H9 (cell line): ENCODE data around the gene NEBL. TPM values are rescaled to one million over a fixed set of nuclear protein-coding genes. Genes with fewer than 3 reads are reported as not detected.

Experiments used
- DNase-seq: peaks from one replicate; pipeline ENCODE4 v3.0.0-alpha.2; 2017
- H2AFZ ChIP-seq: one replicate; pipeline ENCODE4 v1.6.1; 2013; ENCODE audit warnings: mild to moderate bottlenecking, low read length, control low read depth, moderate library complexity
- H2AK5ac ChIP-seq: 2 replicates; pipeline ENCODE4 v1.6.1; 2013; ENCODE audit warnings: low read length, control low read depth, mixed read lengths; ENCODE audit not compliant: insufficient read length
- H2BK120ac ChIP-seq: one replicate; pipeline ENCODE4 v1.6.1; 2013; ENCODE audit warnings: low read depth, mild to moderate bottlenecking, low read length, control low read depth, inconsistent platforms; ENCODE audit not compliant: poor library complexity, severe bottlenecking
- H2BK12ac ChIP-seq: 2 replicates; pipeline ENCODE4 v1.6.1; 2013; ENCODE audit warnings: low read length, control low read depth, mixed read lengths, low read depth; ENCODE audit not compliant: insufficient read length
- H2BK15ac ChIP-seq: 2 replicates; pipeline ENCODE4 v1.6.1; 2013; ENCODE audit warnings: low read depth, low read length, control low read depth
- H2BK20ac ChIP-seq: one replicate; pipeline ENCODE4 v1.6.1; 2013; ENCODE audit warnings: low read depth, mild to moderate bottlenecking, low read length, control low read depth, inconsistent platforms; ENCODE audit not compliant: poor library complexity, severe bottlenecking
- H2BK5ac ChIP-seq: 2 replicates; pipeline ENCODE4 v1.6.1; 2013; ENCODE audit warnings: low read length, control low read depth, mixed read lengths; ENCODE audit not compliant: insufficient read length
- H3K14ac ChIP-seq: 2 replicates; pipeline ENCODE4 v1.6.1; 2013; ENCODE audit warnings: low read length, control low read depth; ENCODE audit not compliant: insufficient read depth
- H3K18ac ChIP-seq: 2 replicates; pipeline ENCODE4 v1.6.1; 2013; ENCODE audit warnings: low read depth, mild to moderate bottlenecking, mixed read lengths, low read length, control low read depth; ENCODE audit not compliant: insufficient read length
- H3K23ac ChIP-seq: 2 replicates; pipeline ENCODE4 v1.6.1; 2013; ENCODE audit warnings: low read length, control low read depth, mixed read lengths, low read depth; ENCODE audit not compliant: insufficient read length
- H3K23me2 ChIP-seq: 2 replicates; pipeline ENCODE4 v1.6.1; 2013; ENCODE audit warnings: low read depth, mild to moderate bottlenecking, mixed read lengths, low read length, control low read depth; ENCODE audit not compliant: insufficient read length, poor library complexity, severe bottlenecking
- H3K27ac ChIP-seq: 2 replicates; pipeline ENCODE4 v1.5.1; 2013; ENCODE audit warnings: low read length, control low read depth, mixed read lengths, low read depth; ENCODE audit not compliant: insufficient read length
- H3K27me3 ChIP-seq: 2 replicates; pipeline ENCODE4 v1.6.1; 2013; ENCODE audit warnings: low read length, control low read depth, inconsistent platforms; ENCODE audit not compliant: insufficient read depth
- H3K4ac ChIP-seq: 2 replicates; pipeline ENCODE4 v1.6.1; 2013; ENCODE audit warnings: low read depth, mild to moderate bottlenecking, control low read depth, inconsistent platforms, low read length, moderate library complexity
- H3K4me1 ChIP-seq: 2 replicates; pipeline ENCODE4 v1.6.1; 2013; ENCODE audit warnings: low read length, control low read depth, inconsistent platforms; ENCODE audit not compliant: insufficient read depth
- H3K4me2 ChIP-seq: 2 replicates; pipeline ENCODE4 v1.6.1; 2013; ENCODE audit warnings: low read length, control low read depth, mixed read lengths; ENCODE audit not compliant: insufficient read length, insufficient read depth
- H3K56ac ChIP-seq: 2 replicates; pipeline ENCODE4 v1.6.1; 2013; ENCODE audit warnings: low read depth, mild to moderate bottlenecking, mixed read lengths, low read length, control low read depth; ENCODE audit not compliant: insufficient read length
- H3K79me1 ChIP-seq: 2 replicates; pipeline ENCODE4 v1.6.1; 2013; ENCODE audit warnings: low read depth, mild to moderate bottlenecking, moderate library complexity, low read length, control low read depth, inconsistent platforms; ENCODE audit not compliant: insufficient read depth, poor library complexity, severe bottlenecking
- H3K79me2 ChIP-seq: 2 replicates; pipeline ENCODE4 v1.6.1; 2013; ENCODE audit warnings: low read length, control low read depth, inconsistent platforms; ENCODE audit not compliant: insufficient read depth
- H3K9ac ChIP-seq: 2 replicates; pipeline ENCODE4 v1.6.1; 2013; ENCODE audit warnings: low read length, control low read depth, mixed read lengths; ENCODE audit not compliant: insufficient read length; ENCODE audit errors: extremely low read depth
- H3K9me3 ChIP-seq: one replicate; pipeline ENCODE4 v1.6.1; 2013; ENCODE audit warnings: low read depth, low read length, inconsistent platforms; ENCODE audit not compliant: control insufficient read depth
- H3T11ph ChIP-seq: one replicate; pipeline ENCODE4 v1.6.1; 2013; ENCODE audit warnings: mild to moderate bottlenecking, low read length, control low read depth, inconsistent platforms
- H4K20me1 ChIP-seq: one replicate; pipeline ENCODE4 v1.6.1; 2013; ENCODE audit not compliant: control insufficient read depth, insufficient read length, insufficient read depth
- H4K5ac ChIP-seq: 2 replicates; pipeline ENCODE4 v1.6.1; 2013; ENCODE audit warnings: low read depth, mild to moderate bottlenecking, mixed read lengths, low read length, control low read depth; ENCODE audit not compliant: insufficient read length
- H4K8ac ChIP-seq: replicated peaks from 2 replicates; pipeline ENCODE4 v1.6.1; 2013; ENCODE audit warnings: low read length, control low read depth, mixed read lengths, low read depth; ENCODE audit not compliant: insufficient read length
- H4K91ac ChIP-seq: 2 replicates; pipeline ENCODE4 v1.6.1; 2013; ENCODE audit warnings: low read depth, mild to moderate bottlenecking, moderate library complexity, mixed read lengths, low read length, control low read depth; ENCODE audit not compliant: insufficient read length
- H3K27ac Mint-ChIP-seq, 3 experiments: 2 replicates in 2 of 3; 3 replicates in 1 of 3; pipeline ENCODE4 v1.8.0; 2020 to 2021; ENCODE audit warnings: mixed read lengths in 3 of 3, mild to moderate bottlenecking in 1 of 3, moderate library complexity in 1 of 3
- H3K27me3 Mint-ChIP-seq: 2 replicates; pipeline ENCODE4 v1.8.0; 2021; ENCODE audit warnings: low read depth, mild to moderate bottlenecking, moderate library complexity, mixed read lengths
- H3K36me3 Mint-ChIP-seq, 3 experiments: 2 replicates in 2 of 3; 3 replicates in 1 of 3; pipeline ENCODE4 v1.8.0; 2020 to 2021; ENCODE audit warnings: low read depth in 3 of 3, mixed read lengths in 3 of 3; ENCODE audit not compliant: insufficient read depth in 1 of 3
- H3K4me1 Mint-ChIP-seq, 2 experiments: 2 replicates each; pipeline ENCODE4 v1.8.0; 2020; ENCODE audit warnings: mixed read lengths in 2 of 2
- H3K4me3 Mint-ChIP-seq, 2 experiments: 2 replicates in 1 of 2; 3 replicates in 1 of 2; pipeline ENCODE4 v1.8.0; 2020 to 2021; ENCODE audit warnings: mild to moderate bottlenecking in 2 of 2, mixed read lengths in 2 of 2, moderate library complexity in 1 of 2
- H3K9me3 Mint-ChIP-seq, 2 experiments: 2 replicates in 1 of 2; 3 replicates in 1 of 2; pipeline ENCODE4 v1.8.0; 2020; ENCODE audit warnings: mild to moderate bottlenecking in 2 of 2, mixed read lengths in 2 of 2, moderate library complexity in 1 of 2
- WGBS: extraction: QIAGEN DNeasy Blood & Tissue Kit; methylation state at CpG from one replicate; pipeline ENCODE4 v1.1.7; 2013; ENCODE audit warnings: missing lambda C conversion rate, low lambda C conversion rate, mixed read lengths; ENCODE audit not compliant: insufficient read length; ENCODE audit errors: extremely low coverage; 5-methylcytosine and 5-hydroxymethylcytosine counted together
- total RNA-seq: library from RNA; stranded (reverse); gene quantifications from 2 replicates; pipeline ENCODE4 v1.2.1, GENCODE V29; 2021
- TF ChIP-seq, protein P1 (sequence below): fragments of 200-600 bp; sonication (generic); conservative IDR thresholded peaks from 3 replicates; pipeline ENCODE4 v1.8.0; 2021; ENCODE audit warnings: antibody characterized with exemption, mild to moderate bottlenecking

The NEBL gene
- total RNA-seq, 1 experiment from 2014 or later = 20.9 TPM

DNA sequence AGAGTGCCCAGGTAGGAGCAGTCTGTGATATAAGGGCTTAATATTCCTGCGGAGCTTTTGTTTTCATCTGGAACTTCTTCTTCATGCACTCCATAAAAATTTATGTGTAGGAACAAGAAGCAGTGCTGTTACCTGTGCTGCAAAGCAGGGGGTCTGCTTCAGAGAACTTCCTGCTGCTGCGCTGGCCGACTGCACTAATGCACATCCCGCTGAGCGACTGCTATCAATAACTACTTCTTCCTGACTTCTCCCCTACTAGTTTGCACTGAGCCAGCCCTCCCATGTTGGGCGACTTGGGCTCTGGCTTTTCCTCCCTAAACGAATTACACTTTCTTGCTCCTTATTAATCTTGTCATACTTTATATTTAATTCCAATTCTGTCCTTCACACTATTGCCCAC is 150.3 kb downstream of the NEBL start:
- peaks cover 3 to 16% (median 13%) of the 10 kb centered on the region in 3 experiments; a peak in 5 of 7 replicates for H3K36me3 Mint-ChIP-seq
- H2BK15ac ChIP-seq = no peak overlapping the region

More for the DNA sequence above, 150.3 kb downstream of the NEBL start:
- H3K27me3 Mint-ChIP-seq = no peaks in the 10 kb centered on the region
- Histone ChIP-seq H3K4me2 (no peak overlapping the region), H3T11ph (no peak overlapping the region), H3K4ac (no peak overlapping the region), H2AK5ac (no peak overlapping the region), H4K20me1 (no peaks in the 10 kb centered on the region), H3K23me2 (no peaks in the 10 kb centered on the region), H3K27me3 (no peaks in the 10 kb centered on the region), H2BK12ac (no peak overlapping the region), H2BK20ac (no peak overlapping the region), H2BK5ac (no peak overlapping the region), H4K8ac (no peak overlapping the region), H3K9ac (no peak overlapping the region), H3K14ac (no peak overlapping the region), H3K79me2 (no peaks in the 10 kb centered on the region), H2BK120ac (no peak overlapping the region), H3K4me1 (no peaks in the 10 kb centered on the region), H4K91ac (no peak overlapping the region), H3K18ac (no peak overlapping the region), H2AFZ (no peak overlapping the region), H3K27ac (no peak overlapping the region), H4K5ac (no peak overlapping the region), H3K9me3 (no peaks in the 10 kb centered on the region), H3K23ac (no peak overlapping the region), H3K56ac (no peak overlapping the region), H3K79me1 (no peaks in the 10 kb centered on the region)
- H3K4me3 Mint-ChIP-seq = no peak overlapping the region
- H3K9me3 Mint-ChIP-seq = peaks cover 14 to 16% of the 10 kb centered on the region in 2 experiments
- DNase-seq = no peak
- TF ChIP-seq, protein P1, sequence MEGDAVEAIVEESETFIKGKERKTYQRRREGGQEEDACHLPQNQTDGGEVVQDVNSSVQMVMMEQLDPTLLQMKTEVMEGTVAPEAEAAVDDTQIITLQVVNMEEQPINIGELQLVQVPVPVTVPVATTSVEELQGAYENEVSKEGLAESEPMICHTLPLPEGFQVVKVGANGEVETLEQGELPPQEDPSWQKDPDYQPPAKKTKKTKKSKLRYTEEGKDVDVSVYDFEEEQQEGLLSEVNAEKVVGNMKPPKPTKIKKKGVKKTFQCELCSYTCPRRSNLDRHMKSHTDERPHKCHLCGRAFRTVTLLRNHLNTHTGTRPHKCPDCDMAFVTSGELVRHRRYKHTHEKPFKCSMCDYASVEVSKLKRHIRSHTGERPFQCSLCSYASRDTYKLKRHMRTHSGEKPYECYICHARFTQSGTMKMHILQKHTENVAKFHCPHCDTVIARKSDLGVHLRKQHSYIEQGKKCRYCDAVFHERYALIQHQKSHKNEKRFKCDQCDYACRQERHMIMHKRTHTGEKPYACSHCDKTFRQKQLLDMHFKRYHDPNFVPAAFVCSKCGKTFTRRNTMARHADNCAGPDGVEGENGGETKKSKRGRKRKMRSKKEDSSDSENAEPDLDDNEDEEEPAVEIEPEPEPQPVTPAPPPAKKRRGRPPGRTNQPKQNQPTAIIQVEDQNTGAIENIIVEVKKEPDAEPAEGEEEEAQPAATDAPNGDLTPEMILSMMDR = no peak
- WGBS = no CpG with 5 or more reads among the region's 7 CpGs
- peaks cover 1 to 5% of the 10 kb centered on the region in 2 experiments for H3K4me1 Mint-ChIP-seq
- H3K27ac Mint-ChIP-seq = no peak overlapping the region; a peak in 1 of 7 replicates
